ENCODE measurements around the gene PSMA4.
"Not testable (repeated sequence)": the region's sequence is repeated elsewhere in the genome, so short reads cannot be mapped to it uniquely, and the experiment has no call there.

PSMA4 gene

DNA sequence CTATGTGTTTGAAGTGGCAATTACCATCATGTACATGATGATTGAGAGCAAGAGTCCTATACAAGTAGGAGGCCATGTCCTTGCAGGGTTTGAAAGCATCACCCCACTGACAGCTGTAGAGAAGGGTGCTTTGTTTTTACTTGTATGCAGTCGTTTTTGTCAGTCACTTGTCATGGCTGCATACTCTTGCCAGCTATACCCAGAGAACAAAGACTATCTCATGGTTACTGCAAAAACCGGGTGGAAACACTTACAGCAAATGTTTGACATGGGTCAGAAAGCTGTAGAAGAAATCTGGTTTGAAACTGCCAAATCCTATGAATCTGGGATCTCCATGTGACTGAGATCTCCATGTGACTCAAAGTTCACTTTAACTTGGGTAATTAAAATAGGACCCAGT is 6.9 kb upstream of the PSMA4 start:
- peaks cover 8% of the 10 kb centered on the region for H3K4me1 Mint-ChIP-seq

DNA sequence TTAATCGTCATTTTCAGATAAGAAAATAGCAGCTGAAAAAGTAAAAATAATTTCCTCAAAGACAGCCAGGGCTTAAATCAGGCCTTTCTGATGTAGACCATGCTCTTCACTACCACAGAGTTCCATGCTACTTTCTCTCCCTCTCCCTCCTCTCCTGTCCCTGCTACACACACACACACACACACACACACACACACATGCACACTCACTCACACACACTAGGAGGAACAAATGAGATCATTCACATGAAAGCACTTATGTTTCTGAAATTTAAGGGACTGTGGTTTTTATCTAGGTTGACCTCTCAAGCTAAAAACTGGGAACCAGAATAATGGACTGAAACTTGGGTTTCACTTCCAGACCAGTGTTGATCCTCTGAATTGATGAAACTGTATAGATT is 4.1 kb upstream of the PSMA4 start:
- Mint-ChIP-seq H3K9me3 (no peaks in the 10 kb centered on the region), H3K27me3 (ENCODE audit: low read depth) (peaks cover 3% of the 10 kb centered on the region), H3K4me3 (no peak overlapping the region), H3K27ac (no peak overlapping the region), H3K36me3 (ENCODE audit: low read depth) (no peaks in the 10 kb centered on the region), H3K4me1 (peaks cover 15% of the 10 kb centered on the region)
- TF ChIP-seq, protein P1, sequence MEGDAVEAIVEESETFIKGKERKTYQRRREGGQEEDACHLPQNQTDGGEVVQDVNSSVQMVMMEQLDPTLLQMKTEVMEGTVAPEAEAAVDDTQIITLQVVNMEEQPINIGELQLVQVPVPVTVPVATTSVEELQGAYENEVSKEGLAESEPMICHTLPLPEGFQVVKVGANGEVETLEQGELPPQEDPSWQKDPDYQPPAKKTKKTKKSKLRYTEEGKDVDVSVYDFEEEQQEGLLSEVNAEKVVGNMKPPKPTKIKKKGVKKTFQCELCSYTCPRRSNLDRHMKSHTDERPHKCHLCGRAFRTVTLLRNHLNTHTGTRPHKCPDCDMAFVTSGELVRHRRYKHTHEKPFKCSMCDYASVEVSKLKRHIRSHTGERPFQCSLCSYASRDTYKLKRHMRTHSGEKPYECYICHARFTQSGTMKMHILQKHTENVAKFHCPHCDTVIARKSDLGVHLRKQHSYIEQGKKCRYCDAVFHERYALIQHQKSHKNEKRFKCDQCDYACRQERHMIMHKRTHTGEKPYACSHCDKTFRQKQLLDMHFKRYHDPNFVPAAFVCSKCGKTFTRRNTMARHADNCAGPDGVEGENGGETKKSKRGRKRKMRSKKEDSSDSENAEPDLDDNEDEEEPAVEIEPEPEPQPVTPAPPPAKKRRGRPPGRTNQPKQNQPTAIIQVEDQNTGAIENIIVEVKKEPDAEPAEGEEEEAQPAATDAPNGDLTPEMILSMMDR (IDR thresholded peaks at IDR 0.05; ENCODE audit: unreplicated experiment in 3 of 3): no peak

More for the DNA sequence above, 6.9 kb upstream of the PSMA4 start:
- Mint-ChIP-seq H3K27ac (no peak overlapping the region), H3K9me3 (no peaks in the 10 kb centered on the region), H3K27me3 (ENCODE audit: low read depth) (peaks cover 3% of the 10 kb centered on the region), H3K4me3 (no peak overlapping the region), H3K36me3 (ENCODE audit: low read depth) (peaks cover 5% of the 10 kb centered on the region)
- TF ChIP-seq, protein P1 (IDR thresholded peaks at IDR 0.05; ENCODE audit: unreplicated experiment in 3 of 3): no peak

DNA sequence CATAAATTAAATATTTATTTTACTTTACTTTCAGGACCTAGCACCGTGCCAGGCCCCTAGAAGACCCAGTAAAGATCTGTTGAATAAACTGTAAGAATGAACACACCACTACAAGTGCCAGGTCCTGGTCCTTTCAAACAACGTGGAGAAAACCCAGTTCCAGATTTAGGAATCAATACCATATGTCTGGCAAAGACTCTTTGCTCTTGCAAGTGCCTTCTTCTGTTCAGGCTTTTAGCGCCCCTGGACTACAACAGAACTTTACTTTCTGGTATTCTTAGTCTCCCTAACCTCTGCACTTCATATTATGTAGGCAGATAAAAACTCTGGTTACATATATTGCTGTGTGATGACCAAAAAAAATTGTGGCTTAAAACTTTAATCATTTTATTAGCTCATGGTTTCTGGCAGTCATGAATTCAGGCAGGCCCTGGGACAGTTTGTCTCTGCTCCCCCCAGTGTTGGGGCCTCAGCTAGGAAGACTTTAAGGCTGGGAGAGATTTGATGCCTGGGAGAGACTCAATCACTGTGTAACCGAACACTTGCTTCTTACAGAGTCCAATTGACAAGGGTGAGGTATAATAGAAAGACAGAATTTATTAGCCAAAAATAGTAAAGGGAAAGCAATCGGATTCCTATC is 2.9 kb upstream of the PSMA4 start:
- Mint-ChIP-seq H3K4me1 (peaks cover 25% of the 10 kb centered on the region), H3K9me3 (no peaks in the 10 kb centered on the region), H3K36me3 (ENCODE audit: low read depth) (peaks cover 5% of the 10 kb centered on the region), H3K27me3 (ENCODE audit: low read depth) (peaks cover 3% of the 10 kb centered on the region), H3K4me3 (peak overlapping the region; percentile 12 to 82 (median 62)), H3K27ac (peak overlapping the region in 2 of 3 experiments; percentile 56 to 70)
- TF ChIP-seq, protein P1 (IDR thresholded peaks at IDR 0.05; ENCODE audit: unreplicated experiment in 3 of 3): no peak

DNA sequence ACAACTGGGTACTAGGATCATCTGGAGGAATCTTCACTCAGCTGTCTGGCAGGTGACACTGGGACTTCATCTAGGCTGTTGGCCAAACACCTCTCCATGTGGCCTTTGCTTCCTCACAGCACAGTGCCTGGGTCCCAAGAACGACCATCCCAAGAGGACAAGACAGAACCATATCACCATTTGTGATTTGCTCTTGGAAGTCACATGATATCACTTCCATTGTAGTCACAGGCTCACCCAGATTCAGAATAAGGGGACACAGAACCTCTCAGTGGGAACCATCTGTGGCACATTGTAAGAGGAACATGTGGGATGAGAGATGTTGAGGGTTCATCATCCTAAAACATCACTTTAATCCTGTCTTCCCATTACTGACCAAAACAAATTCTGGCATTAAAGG is 1.9 kb upstream of the PSMA4 start:
- H3K27ac Mint-ChIP-seq: peak overlapping the region in 1 of 3 experiments; percentile 96
- peaks cover 14% of the 10 kb centered on the region for H3K36me3 Mint-ChIP-seq (ENCODE audit: low read depth)
- H3K4me1 Mint-ChIP-seq: peaks cover 30% of the 10 kb centered on the region
- TF ChIP-seq, protein P1 (IDR thresholded peaks at IDR 0.05; ENCODE audit: unreplicated experiment in 3 of 3): no peak
- H3K4me3 Mint-ChIP-seq: peak overlapping the region; percentile 56 to 82 (median 80)
- H3K27me3 Mint-ChIP-seq (ENCODE audit: low read depth): peaks cover 3% of the 10 kb centered on the region
- H3K9me3 Mint-ChIP-seq: no peaks in the 10 kb centered on the region

DNA sequence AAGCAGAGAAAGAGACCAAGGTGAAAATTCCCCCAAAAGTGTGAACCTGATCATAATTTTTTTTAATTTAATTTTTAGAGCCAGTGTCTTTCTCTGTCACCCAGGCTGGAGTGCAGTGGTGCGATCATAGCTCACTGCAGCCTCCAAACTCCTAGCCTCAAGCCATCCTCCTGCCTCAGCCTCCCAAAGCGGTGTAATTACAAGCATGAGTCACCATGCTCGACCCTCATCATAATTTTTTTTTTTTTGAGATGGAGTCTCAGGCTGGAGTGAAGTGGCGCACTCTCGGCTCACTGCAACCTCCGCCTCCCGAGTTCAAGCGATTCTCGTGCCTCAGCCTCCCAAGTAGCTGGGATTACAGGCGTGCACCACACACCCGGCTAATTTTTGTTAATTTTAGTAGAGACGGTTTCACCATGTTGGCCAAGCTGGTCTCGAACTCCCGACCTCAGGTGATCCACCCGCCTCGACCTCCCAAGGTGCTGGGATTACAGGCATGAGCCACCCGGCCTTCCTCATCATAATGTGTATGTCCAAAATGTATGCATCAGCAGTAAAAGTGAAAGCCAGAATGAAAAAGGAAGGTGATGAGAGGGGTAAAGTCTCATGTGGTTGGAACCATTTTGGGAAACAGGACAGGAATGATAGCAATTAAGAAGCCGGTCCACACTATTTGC is 642 bp upstream of the PSMA4 start:
- H3K4me3 Mint-ChIP-seq: peak overlapping the region; percentile 93 to 100 (median 97)
- H3K27me3 Mint-ChIP-seq (ENCODE audit: low read depth): not testable (repeated sequence)

DNA sequence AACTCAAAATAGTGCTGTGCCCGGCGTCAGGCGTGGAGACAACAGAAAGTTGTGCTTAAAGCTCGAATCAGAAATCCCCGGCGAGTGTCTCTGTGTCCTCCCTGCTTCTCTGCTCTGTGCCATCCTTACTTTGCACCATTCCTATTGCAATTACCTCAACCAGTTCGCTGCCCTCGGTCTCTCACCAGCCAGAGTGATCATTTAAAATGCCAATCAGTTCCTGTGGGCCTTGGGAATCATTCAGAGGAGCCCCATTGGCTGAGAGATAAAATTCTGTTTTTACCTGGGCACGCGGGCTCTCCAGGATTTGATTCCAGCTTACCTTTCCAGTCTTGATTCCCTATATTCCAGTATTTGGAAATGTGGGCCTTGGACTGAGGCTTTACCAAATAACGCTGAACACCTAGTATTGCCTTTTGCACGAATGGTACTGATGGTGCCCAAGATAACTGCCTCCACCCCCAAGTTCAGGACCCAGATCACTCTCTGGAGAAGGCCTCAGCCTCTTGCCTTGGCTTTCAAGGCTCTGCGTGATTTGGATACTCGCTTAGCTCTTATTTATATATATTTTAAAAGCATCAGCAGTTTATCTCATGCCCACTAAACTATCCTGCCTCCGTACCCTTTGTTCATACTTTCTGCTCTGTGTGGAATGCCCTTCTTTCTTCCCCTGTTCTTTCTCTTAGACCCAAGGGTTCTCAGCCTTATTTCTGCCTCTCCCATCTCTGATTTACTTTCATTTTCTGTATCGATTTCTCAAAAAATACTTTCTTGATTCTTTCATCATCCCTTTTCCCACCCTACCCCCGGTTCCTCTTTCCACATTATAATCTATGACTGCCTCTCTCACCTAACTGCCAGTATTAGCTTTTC is 863 bp downstream of the PSMA4 start:
- H3K4me1 Mint-ChIP-seq: peaks cover 30% of the 10 kb centered on the region
- TF ChIP-seq, protein P1 (IDR thresholded peaks at IDR 0.05; ENCODE audit: unreplicated experiment in 3 of 3): no peak
- H3K27ac Mint-ChIP-seq: peak overlapping the region; percentile 96 to 99 (median 99)
- H3K27me3 Mint-ChIP-seq (ENCODE audit: low read depth): no peaks in the 10 kb centered on the region
- no peaks in the 10 kb centered on the region for H3K9me3 Mint-ChIP-seq
- H3K4me3 Mint-ChIP-seq: peak overlapping the region; percentile 93 to 100 (median 97)
- peaks cover 33% of the 10 kb centered on the region for H3K36me3 Mint-ChIP-seq (ENCODE audit: low read depth)

More for the DNA sequence above, 642 bp upstream of the PSMA4 start:
- H3K36me3 Mint-ChIP-seq (ENCODE audit: low read depth): peaks cover 20% of the 10 kb centered on the region
- peaks cover 30% of the 10 kb centered on the region for H3K4me1 Mint-ChIP-seq
- not testable (repeated sequence) for H3K9me3 Mint-ChIP-seq
- H3K27ac Mint-ChIP-seq: peak overlapping the region; percentile 96 to 99 (median 99)

Measured in nephron (organoid).